Small intestine (tissue), 7 donors: ENCODE results near the gene C8G. TPM values are rescaled to one million over a fixed set of nuclear protein-coding genes. Genes with fewer than 3 reads are reported as not detected.

Experiments used
- DNase-seq, 2 donors: peaks; one replicate each; pipeline versions ENCODE4 v3.0.0 to v3.0.0-alpha.2; 2013
- FAIRE-seq: peaks from 2 replicates; lab custom pipeline; 2012; peaks lifted over from hg19 to GRCh38; lab: Jason Lieb, UNC
- H3K27ac ChIP-seq, 3 donors: one replicate each; pipeline ENCODE4 v1.5.1; 2013; ENCODE audit warnings: low read length in 2 of 3, mild to moderate bottlenecking in 2 of 3, control low read depth in 1 of 3, inconsistent platforms in 1 of 3, low read depth in 1 of 3, moderate library complexity in 1 of 3
- H3K27me3 ChIP-seq, 3 donors: one replicate each; pipeline ENCODE4 v1.6.1; 2013; ENCODE audit warnings: low read length in 3 of 3, inconsistent platforms in 1 of 3; ENCODE audit not compliant: control insufficient read depth in 3 of 3, insufficient read depth in 3 of 3
- H3K36me3 ChIP-seq, 3 donors: one replicate each; pipeline ENCODE4 v1.6.1; 2013; ENCODE audit warnings: low read length in 3 of 3, inconsistent platforms in 1 of 3, low read depth in 1 of 3, mild to moderate bottlenecking in 1 of 3, moderate library complexity in 1 of 3; ENCODE audit not compliant: control insufficient read depth in 3 of 3, insufficient read depth in 2 of 3
- H3K4me1 ChIP-seq, 3 donors: one replicate each; pipeline ENCODE4 v1.6.1; 2013; ENCODE audit warnings: low read length in 2 of 3, inconsistent platforms in 1 of 3, low read depth in 1 of 3, mild to moderate bottlenecking in 1 of 3, moderate library complexity in 1 of 3; ENCODE audit not compliant: control insufficient read depth in 3 of 3, insufficient read depth in 2 of 3
- H3K4me3 ChIP-seq, 3 donors: one replicate each; pipeline ENCODE4 v1.5.1; 2013; ENCODE audit warnings: low read length in 3 of 3, control low read depth in 1 of 3, inconsistent platforms in 1 of 3, low read depth in 1 of 3, mild to moderate bottlenecking in 1 of 3, moderate library complexity in 1 of 3
- H3K9me3 ChIP-seq, 2 donors: one replicate each; pipeline ENCODE4 v1.6.1; 2013; ENCODE audit warnings: low read depth in 1 of 2, low read length in 1 of 2; ENCODE audit not compliant: control insufficient read depth in 2 of 2, insufficient read depth in 1 of 2
- WGBS, 3 donors: extraction: QIAGEN DNeasy Blood & Tissue Kit; methylation state at CpG; one replicate each; pipeline ENCODE4 v1.1.7; 2013; 5-methylcytosine and 5-hydroxymethylcytosine counted together
- polyA plus RNA-seq, 4 donors: library from polyadenylated mRNA; stranded (reverse) in 3 of 4; unstranded in 1 of 4; fragments of 200-250 nt in 3 of 4; fragments of 120-200 nt in 1 of 4; gene quantifications; one replicate each; pipeline versions ENCODE4 v1.2.1 to v1.2.3, GENCODE V29; 2013
- donor health status: healthy with polysubstance abuse.
- donor health status: control.
- donor health status: control.
- donor health status: Bipolar disorder and iron deficiency.
- donor health status: healthy.

The C8G gene
- polyA plus RNA-seq, 4 donors: 13.6 to 106 (median 61.3) TPM

DNA sequence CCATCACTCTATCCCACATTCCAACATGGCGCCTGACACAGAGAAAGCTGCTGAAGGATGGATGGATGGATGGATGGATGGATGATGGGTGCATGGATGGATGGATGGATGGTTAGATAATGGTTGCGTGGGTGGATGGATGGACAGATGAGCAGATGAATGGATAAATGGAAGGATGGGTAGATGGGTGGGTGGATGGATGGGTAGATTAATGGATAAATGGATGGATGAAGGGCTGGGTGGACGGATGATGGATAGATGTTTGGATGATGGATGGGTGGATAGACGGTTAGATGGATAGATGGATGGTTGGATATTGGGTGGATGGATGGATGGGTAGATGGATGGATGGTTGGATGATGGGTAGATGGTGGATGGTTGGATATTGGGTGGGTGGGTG, 11.6 kb downstream of the C8G start:
- Histone ChIP-seq H3K4me1 (peaks cover 0 to 9% (median 0%) of the 10 kb centered on the region in 3 donors), H3K27me3 (no peaks in the 10 kb centered on the region), H3K27ac (no peak overlapping the region), H3K9me3 (no peaks in the 10 kb centered on the region), H3K4me3 (no peak overlapping the region), H3K36me3 (peaks cover 0 to 41% (median 0%) of the 10 kb centered on the region in 3 donors)
- WGBS, 3 donors: 94 to 97% (median 94%) methylated on average over 4 of the region's 4 CpGs
- FAIRE-seq (no peak), DNase-seq (no peak)

DNA sequence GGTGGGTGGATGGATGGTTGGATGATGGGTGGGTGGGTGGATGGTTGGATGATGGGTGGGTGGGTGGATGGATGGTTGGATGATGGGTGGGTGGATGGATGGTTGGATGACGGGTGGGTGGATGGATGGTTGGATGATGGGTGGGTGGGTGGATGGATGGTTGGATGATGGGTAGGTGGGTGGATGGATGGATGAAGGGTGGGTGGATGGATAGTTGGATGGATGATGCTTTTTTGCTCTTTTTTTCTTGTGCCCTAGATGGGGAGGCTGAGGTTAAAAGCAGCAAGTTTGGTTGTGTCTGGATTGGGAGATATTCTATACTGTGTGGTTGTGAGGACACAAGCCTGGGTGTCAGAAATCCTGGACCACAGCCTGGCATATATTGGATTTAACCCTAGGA, 12.4 kb downstream of the C8G start:
- DNase-seq: no peak
- no peak for FAIRE-seq
- H3K27me3 ChIP-seq: no peaks in the 10 kb centered on the region
- no peak overlapping the region for H3K4me3 ChIP-seq
- H3K4me1 ChIP-seq: peaks cover 0 to under 1% (median 0%) of the 10 kb centered on the region in 3 donors
- H3K27ac ChIP-seq: no peak overlapping the region
- 92 to 100% (median 94%) methylated on average over 1 of the region's 1 CpG for WGBS, 3 donors
- H3K36me3 ChIP-seq: peaks cover 0 to 35% (median 0%) of the 10 kb centered on the region in 3 donors
- H3K9me3 ChIP-seq: no peaks in the 10 kb centered on the region

DNA sequence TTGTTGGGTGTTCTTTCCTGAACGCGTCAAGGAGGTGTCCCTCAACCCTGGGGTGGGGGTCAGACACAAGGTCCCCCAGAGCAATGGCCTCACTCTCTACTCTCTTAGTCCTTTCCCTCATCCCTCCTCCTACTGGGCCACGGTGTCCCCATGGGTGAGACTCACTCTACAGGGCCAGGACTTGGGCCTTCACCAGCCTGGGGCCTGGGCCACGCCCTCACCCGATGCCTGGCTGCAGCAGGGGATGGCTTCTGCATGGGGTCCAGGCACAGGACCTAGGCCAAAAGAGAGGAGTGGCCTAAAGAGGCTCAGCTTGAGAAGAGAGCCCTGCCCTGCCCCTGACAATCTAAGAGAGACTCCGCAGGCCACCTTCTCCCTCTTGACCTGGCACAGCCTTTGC, 12.9 kb downstream of the C8G start:
- Histone ChIP-seq H3K27ac (no peak overlapping the region), H3K4me1 (no peaks in the 10 kb centered on the region), H3K9me3 (no peaks in the 10 kb centered on the region), H3K4me3 (no peak overlapping the region), H3K36me3 (peaks cover 0 to 31% (median 0%) of the 10 kb centered on the region in 3 donors), H3K27me3 (no peaks in the 10 kb centered on the region)
- DNase-seq (no peak), FAIRE-seq (no peak)
- 81 to 92% (median 90%) methylated on average over 6 of the region's 6 CpGs for WGBS, 3 donors

DNA sequence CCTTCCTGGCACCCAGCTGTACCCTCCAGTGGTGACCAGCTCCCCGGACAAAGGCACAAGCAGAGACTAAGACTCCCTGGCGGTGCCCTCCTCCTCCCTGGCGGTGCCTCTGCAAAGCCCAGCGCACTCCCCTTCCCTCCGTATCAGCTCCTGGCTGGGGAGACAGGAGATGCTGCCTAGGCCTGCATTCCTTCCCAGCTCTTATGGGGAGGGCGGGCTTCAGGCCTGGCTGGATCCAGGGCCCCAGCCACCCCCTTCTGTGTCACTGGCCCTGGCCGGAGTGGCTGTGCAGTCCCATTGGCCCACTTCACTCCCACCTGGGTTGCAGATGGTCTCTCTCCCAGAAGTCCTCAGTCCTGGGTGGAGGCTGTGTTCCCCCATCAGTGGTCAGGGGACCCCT, 13.4 kb downstream of the C8G start:
- Histone ChIP-seq H3K36me3 (peaks cover 0 to 26% (median 0%) of the 10 kb centered on the region in 3 donors), H3K27me3 (no peaks in the 10 kb centered on the region), H3K27ac (no peak overlapping the region), H3K4me3 (no peak overlapping the region), H3K4me1 (no peaks in the 10 kb centered on the region), H3K9me3 (no peaks in the 10 kb centered on the region)
- 81 to 96% (median 93%) methylated on average over 5 to 7 of the region's 7 CpGs for WGBS, 3 donors
- FAIRE-seq (no peak), DNase-seq (no peak)

DNA sequence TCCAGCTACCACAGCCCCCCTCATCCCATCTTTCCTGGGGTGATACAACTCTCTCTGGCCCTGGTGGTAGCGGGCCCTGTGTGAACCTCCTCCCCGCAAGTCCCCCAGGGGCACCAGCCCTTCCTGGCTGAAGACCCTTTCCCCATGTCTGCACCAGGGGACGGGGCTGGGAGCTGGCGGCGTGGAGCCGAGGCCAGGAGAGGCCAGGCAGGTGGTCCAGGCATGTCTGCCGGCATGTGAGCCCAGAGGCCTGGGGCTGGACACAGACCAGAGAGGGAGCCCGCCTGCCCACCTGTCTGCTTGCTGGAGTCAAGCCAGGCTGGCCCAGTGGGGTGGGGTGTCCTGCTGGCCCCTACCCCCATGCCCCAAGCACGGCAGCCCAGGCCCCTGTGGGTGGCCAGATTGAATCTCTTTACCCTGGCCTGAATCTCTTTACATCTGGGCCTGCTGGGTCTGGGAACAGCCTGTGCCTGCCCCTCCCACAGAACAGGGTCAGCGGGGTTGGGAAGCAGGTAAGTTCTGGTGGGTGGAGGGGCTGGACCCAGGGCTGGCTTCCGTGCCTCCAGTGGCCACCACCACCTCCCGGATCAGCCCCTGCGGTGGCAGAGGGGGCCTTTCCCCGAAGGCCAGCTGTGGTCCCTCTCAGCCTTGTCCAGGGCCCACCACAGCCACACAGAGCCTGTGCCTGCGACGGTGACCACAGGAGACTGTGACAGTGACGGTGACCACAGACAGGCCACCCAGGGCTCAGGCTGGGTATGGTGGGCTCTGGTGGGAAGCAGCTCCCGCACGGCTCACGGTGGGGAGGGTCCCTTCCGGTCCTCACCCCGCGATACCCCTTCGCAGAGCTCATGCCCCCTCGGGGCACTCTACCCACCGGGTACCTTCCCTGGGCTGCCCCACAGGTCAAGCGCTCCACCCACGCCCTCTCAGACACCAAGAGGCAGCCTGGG, 14.1 kb downstream of the C8G start:
- no peaks in the 10 kb centered on the region for H3K27me3 ChIP-seq
- DNase-seq (no peak), FAIRE-seq (no peak)
- peaks cover 0 to 19% (median 0%) of the 10 kb centered on the region in 3 donors for H3K36me3 ChIP-seq
- no peak overlapping the region for H3K27ac ChIP-seq
- peaks cover 0 to 2% (median 0%) of the 10 kb centered on the region in 3 donors for H3K4me1 ChIP-seq
- WGBS, 3 donors: 75 to 87% (median 85%) methylated on average over 18 to 28 of the region's 28 CpGs
- H3K4me3 ChIP-seq: no peak overlapping the region
- no peaks in the 10 kb centered on the region for H3K9me3 ChIP-seq

DNA sequence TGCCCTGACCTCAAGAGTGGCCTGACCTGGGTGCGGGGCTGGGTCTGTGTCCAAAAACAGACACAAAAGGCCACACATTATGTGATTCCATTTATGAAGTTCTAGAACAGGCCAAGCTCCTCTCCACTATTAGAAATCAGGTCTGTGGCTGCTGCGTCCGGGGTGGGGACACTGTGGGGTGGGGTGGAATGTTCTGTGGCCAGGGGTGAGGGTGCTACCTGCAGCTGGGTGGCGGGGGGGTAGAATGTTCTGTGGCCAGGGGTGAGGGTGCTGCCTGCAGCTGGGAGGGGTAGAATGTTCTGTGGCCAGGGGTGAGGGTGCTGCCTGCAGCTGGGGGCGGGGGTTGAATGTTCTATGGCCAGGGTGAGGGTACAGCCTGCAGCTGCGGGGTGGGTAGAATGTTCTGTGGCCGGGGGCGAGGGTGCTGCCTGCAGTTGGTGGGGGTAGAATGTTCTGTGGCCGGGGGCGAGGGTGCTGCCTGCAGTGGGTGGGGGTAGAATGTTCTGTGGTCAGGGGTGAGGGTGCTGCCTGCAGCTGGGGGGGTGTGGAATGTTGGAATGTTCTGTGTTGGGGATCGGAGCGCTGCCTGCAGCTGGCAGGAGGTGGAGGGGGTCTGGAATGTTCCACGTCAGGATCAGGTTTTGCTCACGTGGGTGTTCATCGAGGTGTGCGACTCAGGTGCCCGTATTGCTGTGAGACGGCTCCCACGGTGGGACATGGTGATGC, 15.3 kb downstream of the C8G start:
- Histone ChIP-seq H3K4me3 (no peak overlapping the region), H3K27ac (no peak overlapping the region), H3K9me3 (no peaks in the 10 kb centered on the region), H3K27me3 (no peaks in the 10 kb centered on the region), H3K4me1 (peaks cover 0 to 10% (median 2%) of the 10 kb centered on the region in 3 donors), H3K36me3 (peaks cover 0 to 9% (median 0%) of the 10 kb centered on the region in 3 donors)
- DNase-seq: no peak
- FAIRE-seq: no peak
- 54 to 74% (median 60%) methylated on average over 17 to 19 of the region's 19 CpGs for WGBS, 3 donors

DNA sequence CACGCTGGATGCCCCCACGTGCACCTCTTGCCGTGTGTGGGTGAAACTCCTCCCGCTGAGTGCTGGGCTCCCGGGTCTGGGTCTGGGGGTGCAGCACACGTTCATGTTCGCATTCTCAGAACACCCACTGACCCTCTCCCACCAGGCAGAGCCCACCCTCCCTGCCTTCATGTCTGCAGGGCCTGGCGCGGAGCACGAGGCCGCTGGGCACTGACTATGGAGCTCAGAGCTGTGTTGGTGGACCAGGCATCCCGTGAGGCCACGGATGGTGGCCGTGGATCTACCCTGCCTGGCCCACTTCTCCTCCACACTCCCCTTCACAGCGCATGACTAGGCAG, 15.9 kb downstream of the C8G start:
- Histone ChIP-seq H3K27me3 (peaks cover 0 to 5% (median 0%) of the 10 kb centered on the region in 3 donors), H3K36me3 (peaks cover 0 to 4% (median 0%) of the 10 kb centered on the region in 3 donors), H3K9me3 (no peaks in the 10 kb centered on the region), H3K27ac (peak overlapping the region in 1 of 3 donors; percentile 8), H3K4me3 (no peak overlapping the region), H3K4me1 (peaks cover 0 to 10% (median 2%) of the 10 kb centered on the region in 3 donors)
- DNase-seq (no peak), FAIRE-seq (no peak)
- WGBS, 3 donors: 81 to 91% (median 86%) methylated on average over 14 to 15 of the region's 15 CpGs

DNA sequence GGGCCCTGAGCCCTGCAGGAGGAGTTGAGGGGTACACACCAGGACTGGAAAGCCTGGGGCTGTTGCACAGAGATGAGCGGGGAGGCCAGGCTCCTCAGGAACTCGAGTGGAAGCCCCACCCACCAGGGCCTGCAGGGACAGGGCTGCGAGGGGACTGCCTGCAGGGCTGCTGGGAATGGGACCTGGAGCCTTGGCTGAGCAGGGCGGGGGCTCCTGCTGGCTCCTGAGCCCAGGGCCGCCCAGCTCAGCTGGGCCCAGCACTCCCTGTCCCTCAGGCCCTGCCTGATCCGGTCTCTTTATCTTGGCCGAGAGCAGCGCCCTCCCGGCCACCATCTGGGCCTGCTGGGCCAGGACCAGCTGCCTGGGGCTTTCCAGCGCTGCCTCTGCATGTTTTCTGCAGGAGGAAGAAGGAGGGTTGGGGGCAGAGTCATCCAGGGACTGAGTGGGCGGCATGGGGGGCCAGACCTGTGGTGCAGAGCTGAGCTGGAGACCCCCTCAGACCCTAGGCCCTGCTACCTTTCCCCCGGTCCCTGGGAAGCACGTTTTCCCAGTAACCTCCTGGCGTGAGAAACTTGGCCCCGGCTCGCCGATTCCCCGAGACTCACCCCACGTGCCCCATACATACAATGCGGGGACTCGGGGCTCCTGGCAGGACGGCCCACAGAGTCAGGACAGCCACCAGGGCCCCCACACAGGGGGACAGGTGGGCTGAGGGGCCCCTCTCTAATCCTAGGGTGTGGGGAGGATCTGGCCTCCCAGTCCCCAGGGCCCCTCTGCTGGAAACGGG, 16.4 kb downstream of the C8G start:
- peaks cover 0 to 13% (median 2%) of the 10 kb centered on the region in 3 donors for H3K4me1 ChIP-seq
- no peak overlapping the region for H3K4me3 ChIP-seq
- no peak overlapping the region for H3K27ac ChIP-seq
- H3K36me3 ChIP-seq: no peaks in the 10 kb centered on the region
- no peak for DNase-seq
- WGBS, 3 donors: 63 to 73% (median 69%) methylated on average over 22 to 23 of the region's 23 CpGs
- H3K9me3 ChIP-seq: no peaks in the 10 kb centered on the region
- FAIRE-seq: no peak
- peaks cover 0 to 9% (median 0%) of the 10 kb centered on the region in 3 donors for H3K27me3 ChIP-seq
